Ovary (tissue), 9 donors: Measurements from ENCODE around the gene PKD2. TPM values are rescaled to one million over a fixed set of nuclear protein-coding genes. Genes with fewer than 3 reads are reported as not detected.

ENCODE experiments used
- DNase-seq, 5 donors: peaks; one replicate each; pipeline ENCODE4 v3.0.0-alpha.2; 2019 to 2020
- H3K27ac ChIP-seq, 2 donors: fragments of 200-600 bp; one replicate each; pipeline versions ENCODE4 v1.5.1 to v1.8.0; 2019 to 2022
- H3K27me3 ChIP-seq: fragments of 200-600 bp; one replicate; pipeline ENCODE4 v1.8.0; 2022
- H3K36me3 ChIP-seq: fragments of 200-600 bp; sonication (generic); one replicate; pipeline ENCODE4 v1.5.1; 2019
- H3K4me1 ChIP-seq: one replicate; pipeline ENCODE4 v1.8.1; 2013; ENCODE audit warnings: mild to moderate bottlenecking, moderate library complexity; ENCODE audit not compliant: insufficient read depth
- H3K4me3 ChIP-seq: fragments of 200-600 bp; sonication (generic); one replicate; pipeline ENCODE4 v1.5.1; 2017
- H3K9me3 ChIP-seq, 2 donors: fragments of 200-600 bp in 1 of 2; sonication (generic) in 1 of 2; one replicate each; pipeline versions ENCODE4 v1.5.1 to v1.8.1; 2013 to 2019; ENCODE audit warnings: mild to moderate bottlenecking in 1 of 2, moderate library complexity in 1 of 2
- EP300 ChIP-seq: sonication (generic); formaldehyde crosslinking; IDR thresholded peaks from one replicate; pipeline ENCODE4 v1.6.1; 2017; ENCODE audit warnings: antibody characterized with exemption
- POLR2A ChIP-seq: fragments of 450-650 bp; IDR thresholded peaks from one replicate; pipeline ENCODE4 v1.6.1; 2017; ENCODE audit warnings: antibody characterized with exemption, mild to moderate bottlenecking, moderate library complexity
- WGBS, 3 donors: extraction: QIAGEN DNeasy Blood & Tissue Kit in 1 of 3; methylation state at CpG; one replicate each; pipeline versions ENCODE4 v1.1.5 to v1.1.7; 2013 to 2017; 5-methylcytosine and 5-hydroxymethylcytosine counted together
- intact Hi-C, 4 donors: fragments of 100-400 bp; cut with DNase I; formaldehyde crosslinking; loops; one replicate each; pipeline versions ENCODE4 v1.11.0 to v1.15.1; 2022 to 2023
- polyA plus RNA-seq, 2 donors: library from polyadenylated mRNA; stranded (reverse); fragments of 200-250 nt in 1 of 2; fragments of 350-450 nt in 1 of 2; fragmentation: Illumina TruSeq in 1 of 2; extraction: RNeasy Lipid Tissue Mini Kit (QIAGEN cat#74804) in 1 of 2; gene quantifications; one replicate each; pipeline ENCODE4 v1.2.3, GENCODE V29; 2013 to 2014
- total RNA-seq, 7 donors: library from RNA; depleted of rRNA in 2 of 7; stranded (reverse); fragments of >200 nt in 2 of 7; fragmentation: NEBNext Ultra II Directional in 3 of 7; extraction: Animal tissue kit (Norgen Biotek cat#: 25700) in 3 of 7; gene quantifications; one replicate each; pipeline versions ENCODE4 v1.1.0 to v1.2.4, GENCODE V29; 2016 to 2023
- TF ChIP-seq, protein P1 (sequence below), 3 donors: fragments of 450-650 bp in 2 of 3; fragments of 200-600 bp in 1 of 3; IDR thresholded peaks; one replicate each; pipeline versions ENCODE4 v1.5.1 to v1.8.0; 2016 to 2022; ENCODE audit warnings: antibody characterized with exemption in 3 of 3, mild to moderate bottlenecking in 1 of 3
- donor health status: DM: no; HTN: no; CAD: no; lungs with moderate emphysema.
- donor health status: DM: no; HTN: no; CAD: no.
- donor health status: Bipolar disorder and iron deficiency.
- donor health status: DM: yes; HTN: yes; CAD: no.
- donor health status: DM: no; HTN: no; CAD: no.
- donor health status: DM: yes; HTN: yes; CAD: no.

Gene PKD2
- total and polyA plus RNA-seq, 9 donors, result 35.7 to 66.9 (median 52.5) TPM

DNA sequence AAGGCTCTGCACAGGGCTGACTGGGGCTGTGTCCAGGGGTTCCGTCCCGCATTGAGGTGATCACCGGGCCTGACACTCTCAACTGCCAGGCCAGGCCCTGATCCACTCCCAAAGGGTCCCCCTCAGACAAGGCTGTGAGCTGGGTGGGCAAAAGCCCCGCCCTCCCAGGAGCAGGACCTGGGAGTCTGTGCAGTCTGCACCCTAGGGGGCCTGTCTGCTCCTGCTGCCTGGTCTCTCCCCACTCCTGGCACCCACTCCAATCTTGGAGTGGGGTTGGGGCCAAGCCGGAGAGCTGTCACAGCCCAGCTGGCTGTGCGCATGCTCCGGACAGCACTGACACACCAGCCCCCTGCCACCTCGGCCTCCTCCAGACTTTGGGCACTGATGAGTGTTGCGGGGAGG lies 41.3 kb upstream of the PKD2 start:
- no peak overlapping the region for H3K27ac ChIP-seq
- H3K27me3 ChIP-seq, result no peaks in the 10 kb centered on the region
- H3K36me3 ChIP-seq, result no peaks in the 10 kb centered on the region
- H3K4me3 ChIP-seq, result no peak overlapping the region
- no peaks in the 10 kb centered on the region for H3K9me3 ChIP-seq
- no peak for TF ChIP-seq EP300
- TF ChIP-seq, protein P1, sequence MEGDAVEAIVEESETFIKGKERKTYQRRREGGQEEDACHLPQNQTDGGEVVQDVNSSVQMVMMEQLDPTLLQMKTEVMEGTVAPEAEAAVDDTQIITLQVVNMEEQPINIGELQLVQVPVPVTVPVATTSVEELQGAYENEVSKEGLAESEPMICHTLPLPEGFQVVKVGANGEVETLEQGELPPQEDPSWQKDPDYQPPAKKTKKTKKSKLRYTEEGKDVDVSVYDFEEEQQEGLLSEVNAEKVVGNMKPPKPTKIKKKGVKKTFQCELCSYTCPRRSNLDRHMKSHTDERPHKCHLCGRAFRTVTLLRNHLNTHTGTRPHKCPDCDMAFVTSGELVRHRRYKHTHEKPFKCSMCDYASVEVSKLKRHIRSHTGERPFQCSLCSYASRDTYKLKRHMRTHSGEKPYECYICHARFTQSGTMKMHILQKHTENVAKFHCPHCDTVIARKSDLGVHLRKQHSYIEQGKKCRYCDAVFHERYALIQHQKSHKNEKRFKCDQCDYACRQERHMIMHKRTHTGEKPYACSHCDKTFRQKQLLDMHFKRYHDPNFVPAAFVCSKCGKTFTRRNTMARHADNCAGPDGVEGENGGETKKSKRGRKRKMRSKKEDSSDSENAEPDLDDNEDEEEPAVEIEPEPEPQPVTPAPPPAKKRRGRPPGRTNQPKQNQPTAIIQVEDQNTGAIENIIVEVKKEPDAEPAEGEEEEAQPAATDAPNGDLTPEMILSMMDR (IDR thresholded peaks at IDR 0.05), result no peak
- H3K4me1 ChIP-seq, result no peaks in the 10 kb centered on the region
- WGBS, 3 donors, result 94 to 98% (median 96%) methylated on average over 8 to 9 of the region's 9 CpGs
- intact Hi-C loops, result loop anchor here in 1 of 4 donors (10.0 kb wide), 1 partner anchor 101 kb away; no protein-coding TSS in a partner anchor
- DNase-seq, result no peak

DNA sequence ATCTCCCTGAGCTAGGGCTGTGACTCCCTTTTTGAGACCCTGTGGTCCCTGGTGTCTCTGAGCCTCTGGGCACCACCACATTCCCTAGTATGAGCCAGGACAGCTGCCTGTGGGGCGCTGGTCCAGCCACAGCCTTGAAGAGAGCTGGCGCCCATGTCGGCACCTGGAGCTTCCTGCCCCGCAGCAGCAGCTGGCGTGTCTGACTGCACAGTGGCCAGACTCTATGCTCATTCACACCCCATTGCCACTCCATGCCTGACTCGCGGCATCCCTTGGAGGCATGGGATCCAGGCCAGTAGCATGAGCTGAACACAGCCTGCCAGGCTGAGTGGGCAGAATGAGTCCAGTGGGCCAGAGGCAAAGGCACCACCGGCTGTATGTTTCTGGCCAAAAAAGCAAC lies 40.2 kb upstream of the PKD2 start:
- no peak for DNase-seq
- H3K36me3 ChIP-seq, result no peaks in the 10 kb centered on the region
- no peak overlapping the region for H3K27ac ChIP-seq
- TF ChIP-seq EP300, result no peak
- TF ChIP-seq, protein P1 (IDR thresholded peaks at IDR 0.05), result no peak
- no peak for TF ChIP-seq POLR2A
- WGBS, 3 donors, result 81 to 93% (median 91%) methylated on average over 8 of the region's 8 CpGs
- H3K4me3 ChIP-seq, result no peak overlapping the region
- no peaks in the 10 kb centered on the region for H3K27me3 ChIP-seq
- intact Hi-C loops, result loop anchor here in 1 of 4 donors (10.0 kb wide), 1 partner anchor 102 kb away; no protein-coding TSS in a partner anchor
- H3K4me1 ChIP-seq, result no peaks in the 10 kb centered on the region
- no peaks in the 10 kb centered on the region for H3K9me3 ChIP-seq

DNA sequence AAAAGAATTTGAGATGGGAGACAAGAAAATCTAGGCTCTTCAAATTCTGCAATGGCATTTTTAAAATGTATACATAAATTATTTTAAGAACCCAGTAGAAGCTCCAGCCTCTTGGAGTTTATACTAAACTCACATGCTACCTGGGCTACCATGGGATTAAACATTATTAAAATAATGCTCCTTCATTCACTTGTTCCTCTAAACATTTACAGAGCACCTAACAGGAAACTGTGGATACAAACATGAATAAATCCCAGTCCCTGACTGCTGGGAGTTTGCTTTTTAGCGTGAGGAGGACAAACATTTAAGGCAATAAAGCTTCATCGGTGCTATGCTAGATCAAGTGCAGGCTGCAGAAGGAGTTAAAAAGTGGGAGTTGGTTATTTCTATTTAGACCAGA lies 37.3 kb upstream of the PKD2 start:
- Histone ChIP-seq H3K9me3 (no peaks in the 10 kb centered on the region), H3K27me3 (no peaks in the 10 kb centered on the region), H3K4me1 (no peaks in the 10 kb centered on the region), H3K27ac (no peak overlapping the region), H3K4me3 (no peak overlapping the region), H3K36me3 (no peaks in the 10 kb centered on the region)
- TF ChIP-seq POLR2A (no peak), EP300 (no peak)
- TF ChIP-seq, protein P1 (IDR thresholded peaks at IDR 0.05), result no peak
- WGBS, 3 donors, result 69 to 74% (median 73%) methylated on average over 2 of the region's 2 CpGs
- intact Hi-C loops, result loop anchor here in 2 of 4 donors (5.0 kb wide), 2 partner anchors 113 to 118 kb away; no protein-coding TSS in a partner anchor
- no peak for DNase-seq

DNA sequence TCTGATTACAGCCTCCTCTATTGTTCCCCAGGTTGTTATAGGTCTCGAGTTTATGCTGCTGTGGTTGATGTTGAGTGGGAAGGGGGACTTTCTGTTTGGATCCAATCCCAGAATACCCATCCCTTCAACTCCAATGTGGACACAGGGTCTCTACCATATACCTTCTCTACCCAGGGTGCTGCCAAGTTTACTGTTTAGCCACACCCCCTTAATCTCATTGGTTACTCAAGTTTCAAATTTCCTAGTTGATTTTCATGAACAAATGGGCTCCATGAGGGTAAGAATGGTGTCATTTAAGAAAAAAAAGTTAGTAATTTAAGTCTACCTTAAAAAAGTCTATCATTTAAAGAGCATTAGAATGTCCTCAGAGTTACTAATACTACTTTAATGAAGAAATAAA lies 35.6 kb upstream of the PKD2 start:
- Histone ChIP-seq H3K27ac (no peak overlapping the region), H3K9me3 (no peaks in the 10 kb centered on the region), H3K27me3 (no peaks in the 10 kb centered on the region), H3K4me3 (no peak overlapping the region), H3K4me1 (no peaks in the 10 kb centered on the region), H3K36me3 (no peaks in the 10 kb centered on the region)
- no peak for DNase-seq
- WGBS, 3 donors, result 48 to 86% (median 75%) methylated on average over 1 of the region's 1 CpG
- TF ChIP-seq EP300, result no peak
- TF ChIP-seq POLR2A, result no peak
- TF ChIP-seq, protein P1 (IDR thresholded peaks at IDR 0.05), result no peak
- intact Hi-C loops, result loop anchor here in 2 of 4 donors (5.0 kb wide), 2 partner anchors 115 to 120 kb away; no protein-coding TSS in a partner anchor
